ENCODE data around the gene IL4R. TPM values are rescaled to one million over a fixed set of nuclear protein-coding genes. Genes with fewer than 3 reads are reported as not detected.

IL4R gene
- total and polyA plus RNA-seq, 5 experiments from 2014 or later = 18.8 to 120 (median 49.4) TPM

DNA sequence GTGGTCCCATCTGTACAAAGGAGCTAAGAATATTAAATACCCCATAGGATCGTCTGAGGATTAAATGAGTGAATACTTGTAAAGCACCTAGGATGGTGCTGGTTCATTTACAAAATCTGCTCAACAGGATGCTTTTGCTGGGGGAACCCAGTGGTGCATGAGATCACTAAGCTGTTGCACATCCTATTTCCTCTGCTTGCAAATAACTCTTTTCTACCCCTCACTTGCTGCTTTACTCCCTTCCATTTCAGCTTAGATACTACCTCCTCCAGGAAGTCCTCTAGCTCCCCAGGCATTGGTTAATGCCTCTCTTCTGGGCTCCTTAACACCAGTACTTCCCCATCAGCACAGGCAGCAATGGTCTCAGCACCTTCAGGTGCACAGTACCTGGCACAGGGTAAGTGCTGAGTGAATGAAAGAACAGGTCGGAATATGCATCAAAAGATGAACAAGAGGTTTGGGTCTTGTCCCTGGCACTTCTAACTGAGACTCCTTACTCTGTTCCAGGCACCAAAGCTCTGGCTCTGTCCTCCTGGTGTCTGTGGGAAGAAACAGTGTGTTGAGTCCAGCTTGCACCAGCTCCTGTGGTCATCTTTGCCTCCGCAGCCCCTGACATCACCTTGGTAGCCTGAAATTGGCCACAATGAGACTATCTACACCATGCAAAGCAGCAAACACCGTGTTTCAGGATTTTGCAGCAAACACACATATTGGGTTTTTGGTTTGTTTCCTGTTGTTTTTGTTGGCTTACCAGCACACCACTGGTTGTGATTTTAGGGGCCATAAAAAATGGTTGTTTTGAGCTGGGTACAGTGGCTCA, 64.1 kb downstream of the IL4R start:
- DNase-seq (peak in 3 of 10 donors; percentile 44 to 55 (median 46)), ATAC-seq (peak; percentile 56 to 80)
- Mint-ChIP-seq H3K4me1 (peaks cover 30 to 47% (median 43%) of the 10 kb centered on the region in 4 donors), H3K4me3 (peak overlapping the region; percentile 7 to 87 (median 69)), H3K36me3 (no peaks in the 10 kb centered on the region), H3K27ac (peak overlapping the region; percentile 35 to 97 (median 92)), H3K9me3 (no peaks in the 10 kb centered on the region), H3K27me3 (no peaks in the 10 kb centered on the region)
- POLR2A ChIA-PET = interaction anchor here (0.6 to 16.0 kb wide), 16 partner anchors 10 to 399 kb away, joined by 3 to 160 read pairs (median 6); partner anchors contain the start of genes IL21R and KDM8

DNA sequence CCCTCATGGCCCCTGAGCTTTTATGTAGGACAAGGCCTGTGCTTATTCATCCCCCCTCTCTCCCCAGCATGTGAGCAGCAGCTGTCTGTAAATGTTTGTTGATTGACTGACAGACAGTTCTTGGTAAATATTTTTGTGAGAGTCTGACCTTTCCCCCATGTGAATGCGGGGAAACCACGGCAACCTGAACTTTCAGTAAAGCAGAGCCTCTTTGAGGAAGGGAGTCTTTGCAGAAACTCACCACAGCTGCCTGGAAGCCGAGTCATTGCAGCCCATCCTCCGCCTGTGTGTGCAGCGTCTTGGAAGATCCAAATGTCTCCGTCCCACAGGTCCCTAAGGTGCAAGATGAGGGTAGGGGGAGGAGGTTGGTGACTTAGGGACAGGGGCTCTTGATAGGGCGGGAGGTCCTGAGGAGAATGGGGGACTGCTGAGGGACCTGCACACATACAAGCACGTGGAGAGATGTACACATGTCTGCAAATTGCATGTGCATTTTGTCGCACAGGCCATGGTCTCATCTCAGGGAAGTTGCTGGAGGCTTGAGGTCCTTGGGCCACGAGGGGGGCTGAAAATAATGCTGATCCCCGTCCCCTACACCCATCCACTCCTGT, 65.2 kb downstream of the IL4R start:
- ATAC-seq (no peak), DNase-seq (no peak)
- peaks cover 0 to under 1% (median 0%) of the 10 kb centered on the region in 3 donors for H3K36me3 Mint-ChIP-seq
- POLR2A ChIA-PET = interaction anchor here (0.6 to 16.0 kb wide), 9 partner anchors 9 to 270 kb away, joined by 3 to 160 read pairs (median 7); partner anchors contain the start of genes IL21R and KDM8
- peaks cover 0 to 4% (median 0%) of the 10 kb centered on the region in 9 donors for H3K9me3 Mint-ChIP-seq
- peaks cover 30 to 51% (median 43%) of the 10 kb centered on the region in 4 donors for H3K4me1 Mint-ChIP-seq
- H3K27me3 Mint-ChIP-seq = no peaks in the 10 kb centered on the region
- peak overlapping the region in 7 of 10 donors; percentile 51 to 75 (median 55) for H3K4me3 Mint-ChIP-seq
- H3K27ac Mint-ChIP-seq = peak overlapping the region; percentile 66 to 86 (median 74)

DNA sequence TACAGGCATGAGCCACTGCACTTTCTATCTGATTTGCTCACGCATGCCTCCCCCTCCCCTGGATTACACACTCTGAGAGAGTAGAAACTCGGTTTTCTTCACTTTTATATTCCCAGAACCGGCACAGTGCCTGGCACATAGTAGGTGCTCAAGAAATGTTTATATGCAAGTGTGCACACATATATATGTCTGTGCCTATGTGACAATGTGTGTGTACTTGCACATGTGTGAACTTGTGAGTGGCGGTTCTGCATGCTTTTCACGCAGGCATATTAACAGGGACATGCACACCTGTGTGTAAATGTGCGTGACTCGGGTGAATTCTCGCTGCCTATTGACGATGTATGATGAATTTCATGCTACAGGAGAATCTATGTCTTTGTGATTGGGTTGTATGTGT, 66.1 kb downstream of the IL4R start:
- DNase-seq (no peak), ATAC-seq (no peak)
- H3K27ac Mint-ChIP-seq = peak overlapping the region in 5 of 10 donors; percentile 5 to 73 (median 35)
- H3K27me3 Mint-ChIP-seq = no peaks in the 10 kb centered on the region
- POLR2A ChIA-PET = interaction anchor here (0.6 to 16.0 kb wide), 2 partner anchors 13 to 24 kb away, joined by 3 to 160 read pairs; partner anchors contain the start of gene IL21R
- H3K36me3 Mint-ChIP-seq = peaks cover 0 to 5% (median 3%) of the 10 kb centered on the region in 3 donors
- H3K4me1 Mint-ChIP-seq = peaks cover 32 to 60% (median 48%) of the 10 kb centered on the region in 4 donors
- peaks cover 0 to 13% (median 3%) of the 10 kb centered on the region in 9 donors for H3K9me3 Mint-ChIP-seq
- H3K4me3 Mint-ChIP-seq = no peak overlapping the region

DNA sequence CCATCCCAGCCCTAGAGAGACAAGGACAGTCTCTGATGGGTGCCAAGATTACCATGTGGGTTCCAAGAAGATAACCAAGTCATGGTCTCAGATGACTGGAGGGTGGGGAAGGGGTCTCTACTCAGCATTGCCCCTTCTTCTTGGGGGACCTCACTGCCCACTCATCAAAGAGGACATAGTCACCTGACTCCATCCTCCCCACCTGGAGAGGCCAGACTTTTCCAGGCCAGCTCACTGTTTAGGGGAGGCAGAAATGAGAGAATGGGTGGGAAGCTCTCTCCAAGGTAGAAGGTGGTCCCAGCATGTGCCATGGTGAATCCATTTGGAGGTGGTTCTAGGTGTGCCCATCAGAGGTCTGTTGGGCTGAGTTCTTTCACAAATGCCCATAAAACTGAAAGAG, 67.5 kb downstream of the IL4R start:
- Mint-ChIP-seq H3K9me3 (peaks cover 0 to 13% (median 3%) of the 10 kb centered on the region in 9 donors), H3K27me3 (no peaks in the 10 kb centered on the region), H3K4me1 (peaks cover 32 to 60% (median 46%) of the 10 kb centered on the region in 4 donors), H3K4me3 (no peak overlapping the region), H3K36me3 (peaks cover 0 to 5% (median 3%) of the 10 kb centered on the region in 3 donors), H3K27ac (peak overlapping the region in 3 of 10 donors; percentile 16 to 41 (median 38))
- DNase-seq = no peak
- no peak for ATAC-seq
- POLR2A ChIA-PET = interaction anchor here (0.6 to 16.0 kb wide), 2 partner anchors 23 to 97 kb away, joined by 4 to 160 read pairs; partner anchors contain the start of gene IL21R

DNA sequence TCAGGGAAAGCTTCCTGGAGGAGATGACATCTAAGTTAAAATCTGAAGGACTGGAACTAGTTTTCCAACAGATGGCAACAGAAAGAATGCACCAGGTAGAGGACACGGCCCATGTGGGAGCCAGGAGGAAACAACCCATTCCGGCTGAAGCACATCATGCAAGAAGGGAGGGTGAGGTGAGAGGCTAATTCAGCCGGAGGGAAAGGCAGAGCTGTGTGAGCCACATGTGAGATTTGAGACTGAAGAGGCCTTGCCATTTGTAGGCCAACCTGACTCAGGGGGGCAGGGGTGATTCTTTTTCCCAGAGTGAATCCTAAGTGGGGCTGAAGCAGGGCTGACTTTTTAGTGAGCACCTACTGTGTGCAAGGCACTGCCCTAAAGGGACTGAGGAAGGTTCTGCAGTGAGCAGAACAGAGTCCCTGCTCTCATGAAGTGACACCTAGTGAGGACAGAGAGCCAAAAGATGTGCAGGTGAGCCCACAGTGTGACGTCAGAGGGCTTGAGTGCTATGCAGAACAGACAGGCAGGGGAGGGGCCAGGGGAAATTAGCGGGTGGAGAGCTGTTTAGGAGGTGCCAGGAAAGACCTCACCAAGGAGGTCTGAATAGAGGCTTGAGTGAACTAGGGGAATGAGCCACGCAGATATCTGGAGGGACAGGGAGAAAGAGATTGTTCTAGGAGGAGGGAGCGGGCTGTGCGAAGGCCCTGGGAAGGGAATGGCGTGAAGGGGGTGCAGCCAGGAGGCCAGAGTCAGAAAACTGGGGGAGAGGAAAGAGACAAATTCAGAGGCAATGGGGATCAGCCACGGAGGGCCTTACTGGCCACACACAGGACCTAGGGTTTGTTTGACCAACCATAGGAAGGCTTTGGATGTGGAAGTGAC, 68.4 kb downstream of the IL4R start:
- Mint-ChIP-seq H3K4me1 (peaks cover 28 to 56% (median 42%) of the 10 kb centered on the region in 4 donors), H3K27ac (peak overlapping the region in 7 of 10 donors; percentile 5 to 43 (median 24)), H3K9me3 (peaks cover 0 to 13% (median 3%) of the 10 kb centered on the region in 9 donors), H3K36me3 (peaks cover 0 to 5% (median 3%) of the 10 kb centered on the region in 3 donors), H3K27me3 (no peaks in the 10 kb centered on the region), H3K4me3 (no peak overlapping the region)
- POLR2A ChIA-PET = interaction anchor here (0.8 to 16.0 kb wide), 2 partner anchors 17 to 22 kb away, joined by 3 to 160 read pairs; partner anchors contain the start of gene IL21R
- no peak for DNase-seq
- ATAC-seq = peak in 1 of 2 donors; percentile 31

DNA sequence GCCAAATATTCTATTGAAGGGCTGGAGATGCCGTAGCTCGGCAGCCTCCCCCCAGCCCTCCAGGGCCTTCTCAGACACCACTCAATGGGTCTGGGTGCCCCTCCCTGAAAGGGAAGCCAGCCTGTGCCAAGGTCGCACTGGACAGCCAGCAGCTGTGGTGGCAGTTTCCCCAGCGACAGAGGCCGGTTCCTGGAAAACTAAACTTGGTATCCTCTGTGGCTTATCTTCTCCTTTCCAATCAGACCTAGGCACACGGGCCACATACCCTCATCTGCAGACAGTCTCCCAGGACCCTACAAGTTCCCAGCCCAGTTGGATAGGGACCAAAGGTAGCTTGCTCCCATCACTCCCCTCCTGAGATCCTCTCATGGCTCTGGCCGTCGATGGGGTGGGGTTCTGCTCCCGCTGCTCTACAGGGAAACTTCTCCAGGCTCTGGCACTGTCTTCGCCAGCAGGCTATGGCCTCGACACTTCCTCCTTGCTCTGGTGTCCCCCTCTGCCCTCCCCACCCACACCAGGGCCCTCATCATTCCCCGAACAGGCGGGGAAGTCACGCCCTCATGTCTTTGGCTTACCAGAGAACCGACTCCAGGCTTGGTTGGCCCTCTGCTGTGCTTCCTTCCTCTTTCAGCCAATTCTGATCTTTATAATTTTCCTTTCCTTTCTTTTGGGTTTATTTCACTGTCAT, 69.9 kb downstream of the IL4R start:
- Mint-ChIP-seq H3K9me3 (peaks cover 0 to 13% (median 3%) of the 10 kb centered on the region in 9 donors), H3K4me1 (peaks cover 17 to 41% (median 27%) of the 10 kb centered on the region in 4 donors), H3K4me3 (no peak overlapping the region), H3K27ac (peak overlapping the region in 6 of 10 donors; percentile 43 to 84 (median 68)), H3K27me3 (no peaks in the 10 kb centered on the region), H3K36me3 (peaks cover 0 to 5% (median 3%) of the 10 kb centered on the region in 3 donors)
- no peak for DNase-seq
- no peak for ATAC-seq
- POLR2A ChIA-PET = interaction anchor here (0.9 to 16.0 kb wide), 3 partner anchors 13 to 20 kb away, joined by 3 to 160 read pairs (median 3); partner anchors contain the start of gene IL21R

DNA sequence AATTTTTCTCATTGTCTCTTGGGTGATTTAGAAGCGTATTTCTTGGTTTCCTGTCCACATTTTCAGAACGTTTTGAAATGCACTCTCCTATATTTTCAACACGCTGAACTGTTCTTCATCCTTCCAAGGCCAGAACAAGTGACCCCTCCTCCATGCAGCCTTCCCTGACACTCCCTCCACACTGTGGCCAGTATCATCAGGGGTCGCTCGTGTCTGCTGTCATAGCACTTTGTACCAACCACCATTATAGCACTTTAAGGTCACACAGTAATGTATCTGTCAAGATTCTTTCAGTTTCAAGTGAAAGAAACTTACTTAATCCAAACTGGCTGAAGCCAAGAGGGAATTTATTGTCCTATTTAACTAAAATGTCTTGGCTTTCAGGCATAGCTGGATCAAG, 70.7 kb downstream of the IL4R start:
- peak overlapping the region in 5 of 10 donors; percentile 24 to 84 (median 65) for H3K27ac Mint-ChIP-seq
- peaks cover 0 to 8% (median 3%) of the 10 kb centered on the region in 3 donors for H3K36me3 Mint-ChIP-seq
- peaks cover 0 to 13% (median 3%) of the 10 kb centered on the region in 9 donors for H3K9me3 Mint-ChIP-seq
- no peaks in the 10 kb centered on the region for H3K27me3 Mint-ChIP-seq
- H3K4me1 Mint-ChIP-seq = peaks cover 13 to 36% (median 21%) of the 10 kb centered on the region in 4 donors
- H3K4me3 Mint-ChIP-seq = no peak overlapping the region
- POLR2A ChIA-PET = interaction anchor here (0.9 to 16.0 kb wide), 3 partner anchors 12 to 20 kb away, joined by 3 to 160 read pairs (median 3); partner anchors contain the start of gene IL21R
- ATAC-seq (no peak), DNase-seq (no peak)

DNA sequence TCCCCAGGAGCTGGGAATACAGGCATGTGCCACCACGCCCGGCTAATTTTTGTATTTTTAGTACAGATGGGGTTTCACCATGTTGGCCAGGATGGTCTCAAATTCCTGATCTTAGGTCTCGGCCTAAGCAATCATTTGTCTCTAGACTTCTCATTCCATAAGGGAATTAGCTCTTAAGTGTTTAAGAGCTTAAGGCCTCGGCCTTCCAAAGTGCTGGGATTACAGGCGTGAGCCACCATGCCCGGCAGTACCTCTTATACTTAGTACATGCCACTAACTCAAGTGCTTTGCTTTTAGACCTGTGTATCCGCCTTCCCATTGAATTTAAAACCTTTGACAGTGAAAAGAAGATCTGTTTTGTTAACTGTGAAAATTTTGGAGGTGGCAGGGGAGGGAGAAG, 71.6 kb downstream of the IL4R start:
- Mint-ChIP-seq H3K9me3 (peaks cover 0 to 13% (median 3%) of the 10 kb centered on the region in 9 donors), H3K4me3 (no peak overlapping the region), H3K27me3 (no peaks in the 10 kb centered on the region), H3K27ac (no peak overlapping the region), H3K36me3 (peaks cover 0 to 10% (median 6%) of the 10 kb centered on the region in 3 donors), H3K4me1 (peaks cover 7 to 35% (median 20%) of the 10 kb centered on the region in 4 donors)
- ATAC-seq (no peak), DNase-seq (no peak)
- POLR2A ChIA-PET = interaction anchor here (16.0 kb wide), 1 partner anchor 19 kb away, joined by 160 read pairs; the partner anchor contains the start of gene IL21R

DNA sequence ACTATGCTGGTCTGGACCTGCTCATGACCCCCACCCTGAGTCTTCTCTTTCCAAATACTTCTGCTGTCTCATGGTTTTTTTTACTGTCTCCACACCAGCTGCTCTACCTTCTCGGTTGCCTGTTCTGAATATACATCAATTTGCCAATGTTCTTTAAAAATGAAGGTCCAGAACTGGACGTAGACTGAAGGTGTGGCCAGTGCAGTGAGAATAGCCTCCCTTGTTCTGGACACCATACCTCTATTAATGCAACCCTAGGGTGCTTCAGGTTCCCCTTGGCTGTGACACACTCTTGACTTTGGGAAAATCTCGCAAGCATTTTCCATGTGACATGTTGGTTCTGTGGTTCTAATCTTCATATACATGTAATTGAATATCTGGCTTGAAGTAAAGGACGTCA, 72.9 kb downstream of the IL4R start:
- no peak for ATAC-seq
- POLR2A ChIA-PET = interaction anchor here (1.1 to 16.0 kb wide), 3 partner anchors 12 to 17 kb away, joined by 3 to 160 read pairs (median 3); partner anchors contain the start of gene IL21R

DNA sequence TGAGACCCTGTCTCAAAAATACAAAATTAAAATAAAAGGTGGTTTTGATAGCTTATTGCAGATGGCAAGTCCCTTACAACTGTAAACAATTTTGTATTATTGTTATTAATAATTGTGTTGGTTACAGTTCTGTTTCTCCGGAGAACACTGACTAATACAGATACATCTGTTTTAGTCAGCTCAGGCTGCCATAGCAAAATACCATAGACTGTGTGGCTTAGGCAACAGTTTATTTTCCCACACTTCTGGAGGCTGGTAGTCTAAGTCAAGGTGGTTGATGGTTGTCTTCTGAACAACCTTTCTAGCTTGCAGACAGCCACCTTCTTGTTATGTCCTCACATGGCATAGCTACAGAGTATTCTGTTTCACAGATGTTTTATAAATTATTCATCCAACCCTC, 74.0 kb downstream of the IL4R start:
- Mint-ChIP-seq H3K36me3 (peaks cover 0 to 25% (median 17%) of the 10 kb centered on the region in 3 donors), H3K27ac (no peak overlapping the region), H3K9me3 (peaks cover 0 to 27% (median 12%) of the 10 kb centered on the region in 9 donors), H3K27me3 (no peaks in the 10 kb centered on the region), H3K4me1 (peaks cover 2 to 24% (median 6%) of the 10 kb centered on the region in 4 donors), H3K4me3 (no peak overlapping the region)
- POLR2A ChIA-PET = interaction anchor here (0.9 to 1.5 kb wide), 3 partner anchors 10 to 15 kb away, joined by 3 to 5 read pairs (median 4); no protein-coding TSS in a partner anchor
- ATAC-seq = no peak
- DNase-seq = no peak

More for the DNA sequence above, 72.9 kb downstream of the IL4R start:
- H3K4me3 Mint-ChIP-seq = no peak overlapping the region
- H3K4me1 Mint-ChIP-seq = peaks cover 7 to 35% (median 15%) of the 10 kb centered on the region in 4 donors
- DNase-seq = no peak
- H3K36me3 Mint-ChIP-seq = peaks cover 0 to 14% (median 6%) of the 10 kb centered on the region in 3 donors
- no peaks in the 10 kb centered on the region for H3K27me3 Mint-ChIP-seq
- H3K27ac Mint-ChIP-seq = peak overlapping the region in 1 of 10 donors; percentile 11
- H3K9me3 Mint-ChIP-seq = peaks cover 0 to 17% (median 5%) of the 10 kb centered on the region in 9 donors
